Urinary bladder (tissue), 4 donors: ENCODE data around the gene DTD1. TPM values are rescaled to one million over a fixed set of nuclear protein-coding genes. Genes with fewer than 3 reads are reported as not detected.
"Not testable (repeated sequence)": the region's sequence is repeated elsewhere in the genome, so short reads cannot be mapped to it uniquely, and the experiment has no call there.

Experiments used
- DNase-seq: peaks from one replicate; pipeline ENCODE4 v3.0.0-alpha.2; 2015; ENCODE audit errors: extremely low spot score
- H3K27ac ChIP-seq: one replicate; pipeline ENCODE4 v1.5.1; 2013; ENCODE audit warnings: low read depth, mild to moderate bottlenecking, moderate library complexity
- H3K36me3 ChIP-seq: one replicate; pipeline ENCODE4 v1.6.1; 2013; ENCODE audit warnings: mild to moderate bottlenecking, moderate library complexity; ENCODE audit not compliant: insufficient read depth
- H3K4me1 ChIP-seq: one replicate; pipeline ENCODE4 v1.6.1; 2013; ENCODE audit warnings: mild to moderate bottlenecking, moderate library complexity; ENCODE audit not compliant: insufficient read depth
- H3K4me3 ChIP-seq: one replicate; pipeline ENCODE4 v1.5.1; 2013; ENCODE audit warnings: low read depth, low read length
- WGBS: extraction: QIAGEN DNeasy Blood & Tissue Kit; methylation state at CpG from one replicate; pipeline ENCODE4 v1.1.7; 2013; 5-methylcytosine and 5-hydroxymethylcytosine counted together
- polyA plus RNA-seq: library from polyadenylated mRNA; stranded (reverse); fragments of 200-250 nt; gene quantifications from one replicate; pipeline ENCODE4 v1.2.3, GENCODE V29; 2013
- total RNA-seq: library from RNA; depleted of rRNA; stranded (reverse); fragments of >200 nt; gene quantifications from one replicate; pipeline ENCODE4 v1.2.3, GENCODE V29; 2014
- donor health status: healthy with polysubstance abuse.
- donor health status: healthy.

Gene DTD1
- total and polyA plus RNA-seq, 2 donors, result 18.0 to 28.4 TPM

DNA sequence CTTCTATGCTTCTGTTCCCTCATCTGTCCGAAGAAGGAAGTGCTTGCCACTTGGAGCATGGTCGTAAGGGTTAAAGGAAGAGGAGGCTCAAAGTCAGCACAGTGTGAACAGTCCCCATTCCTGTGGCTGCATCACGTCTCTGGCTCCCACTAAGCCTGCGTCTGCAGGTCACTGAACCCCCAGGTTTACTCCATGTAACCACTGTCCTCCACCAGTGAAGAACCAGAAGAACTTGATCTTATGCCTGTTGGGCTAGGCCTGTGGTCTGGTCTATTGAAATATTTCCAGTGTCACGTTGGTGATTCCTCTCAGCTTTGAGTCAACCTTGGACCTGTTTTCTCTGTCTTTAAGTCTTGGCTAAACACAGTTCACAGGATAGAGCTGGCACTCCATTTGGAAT is 179.8 kb downstream of the DTD1 start:
- Histone ChIP-seq H3K36me3 (no peaks in the 10 kb centered on the region), H3K27ac (no peak overlapping the region), H3K4me1 (no peaks in the 10 kb centered on the region), H3K4me3 (no peak overlapping the region)
- DNase-seq, result no peak
- 71% methylated on average over 5 of the region's 5 CpGs for WGBS

DNA sequence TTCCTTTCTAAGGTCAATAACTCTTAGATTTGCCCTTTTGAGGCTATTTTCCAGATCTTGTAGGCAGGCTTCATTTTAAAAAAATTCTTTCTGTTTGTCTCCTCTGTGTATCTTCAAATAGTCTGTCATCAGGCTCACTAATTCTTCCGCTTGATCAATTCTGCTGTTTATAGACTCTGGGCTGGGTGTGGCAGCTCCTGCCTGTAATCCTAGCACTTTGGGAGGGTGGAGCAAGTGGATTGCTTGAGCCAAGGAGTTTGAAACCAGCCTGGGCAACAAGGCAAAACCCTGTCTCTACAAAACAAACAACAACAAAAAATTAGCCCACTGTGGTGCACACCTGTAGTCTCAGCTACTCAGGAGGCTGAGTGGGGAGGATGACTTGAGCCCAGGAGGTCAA is 185.7 kb downstream of the DTD1 start:
- DNase-seq, result no peak
- H3K36me3 ChIP-seq, result no peaks in the 10 kb centered on the region
- 88% methylated on average over 1 of the region's 1 CpG for WGBS
- H3K4me1 ChIP-seq, result no peaks in the 10 kb centered on the region
- H3K27ac ChIP-seq, result no peak overlapping the region
- H3K4me3 ChIP-seq, result no peak overlapping the region

DNA sequence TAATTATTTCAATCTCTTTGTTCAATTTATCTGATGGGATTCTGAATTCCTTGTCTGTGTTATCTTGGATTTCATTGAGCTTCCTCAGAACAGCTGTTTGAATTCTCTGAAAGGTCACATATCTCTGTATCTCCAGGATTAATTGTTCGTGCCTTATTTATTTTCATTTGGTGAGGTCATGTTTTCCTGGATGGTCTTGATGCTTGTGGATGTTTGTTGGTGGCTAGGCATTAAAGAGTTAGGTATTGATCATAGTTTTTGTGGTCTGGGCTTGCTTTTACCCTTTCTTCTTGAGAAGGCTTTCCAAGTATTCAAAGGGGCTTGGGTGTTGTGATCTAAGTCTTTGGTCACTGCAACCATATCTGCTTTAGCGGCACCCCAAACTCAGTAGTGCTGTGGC is 186.4 kb downstream of the DTD1 start:
- no peak overlapping the region for H3K4me3 ChIP-seq
- H3K36me3 ChIP-seq, result no peaks in the 10 kb centered on the region
- 56% methylated on average over 2 of the region's 2 CpGs for WGBS
- no peak for DNase-seq
- no peaks in the 10 kb centered on the region for H3K4me1 ChIP-seq
- H3K27ac ChIP-seq, result no peak overlapping the region

DNA sequence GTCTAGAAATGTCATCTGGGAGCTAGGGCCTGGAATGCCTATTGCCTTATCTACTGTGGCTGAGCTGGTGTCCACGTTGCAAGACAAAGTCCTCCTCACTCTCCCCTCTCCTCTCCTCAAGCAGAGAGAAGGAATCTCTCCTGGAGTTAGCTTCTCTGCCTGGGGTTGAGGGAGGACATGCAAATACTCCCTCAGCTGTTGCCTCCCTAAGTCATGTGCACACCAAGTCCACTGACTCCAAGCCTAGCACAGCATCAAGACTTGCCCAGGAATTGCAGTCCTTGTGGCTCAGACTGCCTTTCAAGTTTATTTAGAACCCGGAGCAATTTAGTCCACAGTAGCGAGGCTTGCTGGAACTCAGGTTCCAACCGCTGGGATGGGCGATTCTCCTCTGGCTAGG is 187.8 kb downstream of the DTD1 start:
- Histone ChIP-seq H3K4me3 (no peak overlapping the region), H3K4me1 (no peaks in the 10 kb centered on the region), H3K27ac (no peak overlapping the region), H3K36me3 (no peaks in the 10 kb centered on the region)
- WGBS, result 91% methylated on average over 5 of the region's 5 CpGs
- DNase-seq, result no peak

DNA sequence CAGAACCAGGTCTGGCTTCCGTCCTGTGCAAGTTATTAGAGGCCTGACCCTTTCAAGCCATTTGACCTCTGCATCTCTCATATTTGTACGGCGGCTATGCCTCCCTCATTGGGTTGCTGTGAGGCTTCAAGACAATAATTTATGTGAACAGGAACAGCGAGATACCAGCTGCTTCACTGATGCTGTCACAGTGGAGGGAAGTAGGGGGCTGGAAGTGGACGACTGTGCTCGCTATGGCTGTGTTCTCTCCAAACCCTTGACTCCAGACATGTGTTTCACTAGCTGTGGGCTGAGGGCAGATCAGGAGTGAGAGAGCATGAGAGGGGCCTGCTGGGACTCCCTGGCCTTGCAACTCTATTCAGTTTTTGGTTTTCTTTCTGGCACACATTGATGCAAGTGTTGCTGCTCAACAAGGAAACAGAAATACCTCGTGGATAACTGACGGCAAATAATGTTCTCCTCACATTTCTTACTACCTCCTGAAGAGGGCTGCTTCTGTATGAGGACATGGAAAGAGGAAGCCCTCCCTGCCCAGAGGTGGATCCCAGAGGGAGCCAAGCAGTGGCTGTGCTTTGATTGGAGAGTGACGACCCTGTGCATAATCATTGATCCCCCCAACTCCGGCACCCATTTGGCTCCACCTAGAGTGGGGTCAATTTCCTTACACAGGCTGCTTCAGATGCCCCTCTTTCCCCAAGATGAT is 191.0 kb downstream of the DTD1 start:
- 65% methylated on average over 10 of the region's 10 CpGs for WGBS

GRCh38 chr20:18780385-18781130 is 192.7 kb downstream of the DTD1 start:
- Histone ChIP-seq H3K27ac (no peak overlapping the region), H3K4me1 (no peaks in the 10 kb centered on the region), H3K36me3 (no peaks in the 10 kb centered on the region), H3K4me3 (no peak overlapping the region)
- no peak for DNase-seq
- WGBS, result 69% methylated on average over 9 of the region's 9 CpGs

More for the DNA sequence above, 191.0 kb downstream of the DTD1 start:
- H3K4me1 ChIP-seq, result no peaks in the 10 kb centered on the region
- H3K4me3 ChIP-seq, result no peak overlapping the region
- no peaks in the 10 kb centered on the region for H3K36me3 ChIP-seq
- DNase-seq, result no peak
- H3K27ac ChIP-seq, result no peak overlapping the region

DNA sequence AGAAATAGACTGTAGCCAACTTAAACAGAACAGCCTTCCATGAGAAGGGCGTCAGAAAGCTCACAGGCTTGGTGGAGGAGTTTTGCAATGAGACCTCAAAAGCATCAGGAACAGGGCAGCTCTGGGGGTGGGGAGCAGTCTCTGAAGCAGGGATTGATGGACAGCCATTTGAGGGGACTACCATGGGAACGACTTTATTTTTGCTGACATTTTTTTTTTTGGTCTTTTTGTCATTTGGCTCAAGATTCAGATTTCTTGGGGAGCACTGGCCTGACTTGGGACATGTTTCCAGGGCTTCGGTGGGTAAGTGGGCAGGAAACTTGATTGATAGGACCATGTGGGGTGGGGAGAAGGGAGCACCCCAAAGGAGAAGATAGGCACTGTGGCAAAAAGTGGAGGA is 193.7 kb downstream of the DTD1 start:
- Histone ChIP-seq H3K4me3 (no peak overlapping the region), H3K27ac (no peak overlapping the region), H3K36me3 (no peaks in the 10 kb centered on the region), H3K4me1 (no peaks in the 10 kb centered on the region)
- DNase-seq, result no peak
- 90% methylated on average over 3 of the region's 3 CpGs for WGBS

DNA sequence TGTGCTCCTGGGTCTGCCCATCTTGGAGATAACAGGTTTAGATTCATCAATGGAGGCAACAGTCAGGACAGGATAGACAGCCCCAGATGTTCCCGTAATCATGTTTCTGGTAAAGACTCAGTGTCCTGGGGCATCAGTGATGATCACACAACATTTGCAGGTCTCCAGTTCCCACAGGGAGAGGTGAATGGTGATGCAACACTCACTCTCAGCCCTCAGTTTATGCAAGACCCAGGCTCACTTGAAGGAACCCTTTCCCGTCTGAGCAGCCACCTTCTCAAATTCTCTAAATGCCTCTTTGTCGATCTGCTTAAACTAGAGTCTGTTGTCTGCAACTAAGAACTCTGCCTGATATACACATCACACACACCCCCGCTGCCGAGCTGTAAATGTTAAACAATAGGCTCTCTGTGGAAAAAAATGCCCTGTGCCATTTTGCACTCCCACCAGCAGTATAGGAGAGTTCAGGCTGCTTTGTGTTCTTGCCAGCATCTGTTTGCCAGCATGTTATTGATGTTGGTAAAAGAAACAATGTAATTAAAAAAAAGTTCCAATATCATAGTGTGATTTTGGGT is 195.6 kb downstream of the DTD1 start:
- Histone ChIP-seq H3K36me3 (no peaks in the 10 kb centered on the region), H3K27ac (no peak overlapping the region), H3K4me1 (no peaks in the 10 kb centered on the region), H3K4me3 (no peak overlapping the region)
- DNase-seq, result no peak
- WGBS, result 86% methylated on average over 5 of the region's 5 CpGs

- not testable (repeated sequence) for H3K4me3 ChIP-seq, DNase-seq, H3K27ac ChIP-seq, H3K4me1 ChIP-seq, H3K36me3 ChIP-seq
- 83% methylated on average over 2 of the region's 2 CpGs for WGBS
These were observed 199.2 kb downstream of the DTD1 start for GRCh38 chr20:18787046-18787445.

- no peaks in the 10 kb centered on the region for H3K36me3 ChIP-seq
- no peak overlapping the region for H3K4me3 ChIP-seq
- no peaks in the 10 kb centered on the region for H3K4me1 ChIP-seq
- no peak overlapping the region for H3K27ac ChIP-seq
- no peak for DNase-seq
These were observed 200.2 kb downstream of the DTD1 start for GRCh38 chr20:18788021-18788420.

DNA sequence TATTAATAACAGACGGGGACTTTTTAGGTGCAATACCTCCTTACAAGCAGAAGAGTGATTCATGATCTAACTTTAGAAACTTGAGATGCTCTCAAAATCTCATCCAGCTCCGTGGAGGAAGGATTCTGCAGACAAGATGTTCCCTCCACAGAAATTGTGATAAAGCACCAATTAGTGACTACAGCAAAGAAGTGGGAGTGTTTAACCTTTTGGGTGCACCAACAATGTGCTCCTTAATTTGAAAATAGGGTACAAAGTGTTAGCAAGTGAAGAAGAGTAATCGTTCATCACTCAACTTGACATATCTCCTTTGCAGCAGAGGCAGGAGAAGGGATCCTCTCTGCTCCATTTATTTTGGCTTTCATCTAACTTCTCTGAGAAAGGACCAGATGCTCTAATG is 202.9 kb downstream of the DTD1 start:
- no peaks in the 10 kb centered on the region for H3K4me1 ChIP-seq
- H3K36me3 ChIP-seq, result no peaks in the 10 kb centered on the region
- no peak overlapping the region for H3K4me3 ChIP-seq
- no peak for DNase-seq
- 61% methylated on average over 3 of the region's 3 CpGs for WGBS
- H3K27ac ChIP-seq, result no peak overlapping the region

DNA sequence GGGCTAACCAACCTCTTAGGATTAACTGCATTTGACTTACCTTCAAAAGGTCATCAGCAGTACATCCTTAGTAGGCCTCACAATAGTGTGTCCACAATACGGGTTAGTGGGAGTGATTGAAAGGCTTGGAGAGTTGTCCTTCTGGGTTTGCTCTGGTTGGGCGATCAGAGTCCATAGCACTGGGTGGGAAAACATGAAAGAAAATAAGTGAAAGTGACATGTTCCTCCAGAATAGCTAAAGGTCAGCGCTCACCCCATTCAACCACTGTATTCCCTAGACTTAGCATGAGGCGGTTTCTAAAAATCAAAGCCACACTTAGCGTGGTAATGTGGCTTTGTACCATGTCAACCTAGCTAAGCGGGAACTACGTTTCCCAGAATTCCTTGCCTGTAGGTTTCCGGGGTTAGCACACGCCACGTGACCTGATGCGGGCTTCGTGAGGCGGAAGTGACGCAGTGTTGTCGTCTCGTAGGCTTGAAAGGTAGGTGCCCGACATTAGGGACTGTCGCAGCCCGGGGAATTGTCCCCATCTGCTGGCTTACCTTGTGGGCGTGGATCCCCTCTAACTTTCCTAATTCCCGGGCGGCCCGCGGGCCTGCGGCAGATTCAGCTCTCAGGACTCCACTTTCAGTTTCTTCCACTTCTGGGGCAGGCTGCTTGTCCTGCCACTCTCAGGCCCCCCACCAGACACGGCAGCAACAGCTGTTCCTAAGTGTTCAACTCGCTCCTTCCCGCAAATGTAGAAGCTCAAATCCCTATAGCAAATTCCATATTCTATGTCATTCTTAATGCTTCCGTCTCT is 206.0 kb downstream of the DTD1 start:
- Histone ChIP-seq H3K36me3 (no peaks in the 10 kb centered on the region), H3K4me3 (peak overlapping the region; percentile 73), H3K27ac (peak overlapping the region; percentile 91), H3K4me1 (no peaks in the 10 kb centered on the region)
- 7% methylated on average over 29 of the region's 29 CpGs for WGBS
- peak; percentile 89 for DNase-seq

DNA sequence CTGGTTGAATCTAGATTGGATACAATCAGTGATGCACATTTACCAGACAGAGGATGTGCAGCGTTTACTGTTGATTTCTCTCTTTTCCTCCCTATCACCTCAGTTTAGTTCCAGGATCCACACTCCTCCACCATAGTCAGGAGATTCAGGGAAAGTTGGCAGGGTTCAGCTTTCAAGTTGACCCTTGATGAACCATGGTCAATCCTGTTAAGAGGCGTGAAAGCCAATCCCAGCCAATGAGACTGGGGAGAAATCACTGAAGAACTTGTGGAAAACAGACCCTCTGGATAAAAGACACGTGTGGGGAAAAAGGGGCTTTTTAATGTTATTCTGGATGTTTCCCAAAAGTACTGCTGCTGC is 206.6 kb downstream of the DTD1 start:
- peak overlapping the region; percentile 91 for H3K27ac ChIP-seq
- H3K36me3 ChIP-seq, result no peaks in the 10 kb centered on the region
- no peaks in the 10 kb centered on the region for H3K4me1 ChIP-seq
- 51% methylated on average over 3 of the region's 3 CpGs for WGBS
- peak overlapping the region; percentile 73 for H3K4me3 ChIP-seq
- DNase-seq, result no peak
